Peyer's patch (tissue), 4 donors: ENCODE measurements around the gene CCNT1.

Experiments
- POLR2A ChIP-seq, 2 donors: fragments of 450-650 bp; IDR thresholded peaks; one replicate each; pipeline ENCODE4 v1.5.1; 2017; ENCODE audit warnings: antibody characterized with exemption in 2 of 2, mild to moderate bottlenecking in 2 of 2, moderate library complexity in 2 of 2
- TF ChIP-seq, protein P1 (sequence below), 6 experiments: fragments of 450-650 bp in 4 of 6; fragments of 200-600 bp in 2 of 6; sonication (generic) in 1 of 6; IDR thresholded peaks; one replicate each; pipeline ENCODE4 v1.5.1; 2017 to 2019; ENCODE audit warnings: antibody characterized with exemption in 6 of 6, mild to moderate bottlenecking in 3 of 6, moderate library complexity in 1 of 6

DNA sequence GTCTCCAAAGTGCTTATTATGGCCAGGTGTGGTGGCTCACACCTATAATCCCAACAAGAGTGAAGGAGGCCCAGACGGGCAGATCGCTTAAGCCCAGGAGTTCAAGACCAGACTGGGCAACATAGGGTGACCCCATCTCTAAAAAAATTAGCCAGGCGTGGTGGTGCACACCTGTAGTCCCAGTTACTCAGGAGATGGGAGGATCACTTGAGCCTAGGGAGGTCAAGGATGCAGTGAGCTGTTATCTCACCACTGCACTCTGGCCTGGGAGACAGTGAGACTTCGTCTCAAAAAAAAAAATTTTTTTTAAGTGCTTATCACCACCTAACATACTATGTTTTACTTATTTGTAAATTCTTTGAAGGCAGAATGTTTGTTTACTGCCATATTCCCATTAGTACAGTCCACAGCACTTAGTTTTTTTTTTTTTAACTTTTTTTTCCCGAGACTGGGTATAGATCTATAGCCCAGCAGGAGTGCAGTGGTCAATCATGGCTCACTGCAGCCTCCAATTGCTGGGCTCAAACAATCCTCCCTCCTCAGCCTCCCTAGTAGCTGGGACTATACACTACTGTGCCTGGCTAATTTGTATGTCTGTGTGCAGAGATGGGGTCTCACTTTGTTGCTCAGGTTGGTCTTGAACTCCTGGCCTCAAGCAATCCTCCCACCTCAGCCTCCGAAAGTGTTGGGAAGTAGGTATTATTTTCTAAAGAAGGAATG, 29.7 kb downstream of the CCNT1 start:
- TF ChIP-seq, protein P1, sequence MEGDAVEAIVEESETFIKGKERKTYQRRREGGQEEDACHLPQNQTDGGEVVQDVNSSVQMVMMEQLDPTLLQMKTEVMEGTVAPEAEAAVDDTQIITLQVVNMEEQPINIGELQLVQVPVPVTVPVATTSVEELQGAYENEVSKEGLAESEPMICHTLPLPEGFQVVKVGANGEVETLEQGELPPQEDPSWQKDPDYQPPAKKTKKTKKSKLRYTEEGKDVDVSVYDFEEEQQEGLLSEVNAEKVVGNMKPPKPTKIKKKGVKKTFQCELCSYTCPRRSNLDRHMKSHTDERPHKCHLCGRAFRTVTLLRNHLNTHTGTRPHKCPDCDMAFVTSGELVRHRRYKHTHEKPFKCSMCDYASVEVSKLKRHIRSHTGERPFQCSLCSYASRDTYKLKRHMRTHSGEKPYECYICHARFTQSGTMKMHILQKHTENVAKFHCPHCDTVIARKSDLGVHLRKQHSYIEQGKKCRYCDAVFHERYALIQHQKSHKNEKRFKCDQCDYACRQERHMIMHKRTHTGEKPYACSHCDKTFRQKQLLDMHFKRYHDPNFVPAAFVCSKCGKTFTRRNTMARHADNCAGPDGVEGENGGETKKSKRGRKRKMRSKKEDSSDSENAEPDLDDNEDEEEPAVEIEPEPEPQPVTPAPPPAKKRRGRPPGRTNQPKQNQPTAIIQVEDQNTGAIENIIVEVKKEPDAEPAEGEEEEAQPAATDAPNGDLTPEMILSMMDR (IDR thresholded peaks at IDR 0.05), result no peak
- TF ChIP-seq POLR2A (IDR thresholded peaks at IDR 0.05), result no peak
